NCI-H2227 (cell line): ENCODE results near the gene COG2.
A peak's percentile ranks its signal among the peaks of the same experiment; 100 is the strongest.
"Not testable (repeated sequence)": the region's sequence is repeated elsewhere in the genome, so short reads cannot be mapped to it uniquely, and the experiment has no call there.

Source experiments
- DNase-seq: peaks from one replicate; lab custom pipeline; 2025; ENCODE audit not compliant: unreplicated experiment; lab: John Stamatoyannopoulos, UW

COG2 gene

DNA sequence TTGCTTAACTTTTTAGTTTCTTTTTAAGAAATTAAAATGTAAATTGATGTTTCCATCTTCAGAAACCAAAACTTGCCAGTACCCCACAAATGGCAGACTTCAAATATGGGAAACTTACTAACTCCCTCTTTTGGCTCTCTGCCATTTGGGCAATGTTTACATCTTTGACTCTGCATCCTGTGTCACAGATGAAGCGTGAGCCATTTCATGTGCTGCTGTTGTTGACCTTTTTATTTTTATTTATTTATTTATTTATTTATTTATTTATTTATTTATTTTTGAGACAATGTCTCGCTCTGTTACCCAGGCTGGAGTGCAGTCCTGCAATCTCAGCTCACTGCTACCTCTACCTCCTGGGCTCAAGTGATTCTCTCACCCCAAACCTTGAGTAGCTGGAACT is 16.0 kb upstream of the COG2 start:
- DNase-seq: no peak

DNA sequence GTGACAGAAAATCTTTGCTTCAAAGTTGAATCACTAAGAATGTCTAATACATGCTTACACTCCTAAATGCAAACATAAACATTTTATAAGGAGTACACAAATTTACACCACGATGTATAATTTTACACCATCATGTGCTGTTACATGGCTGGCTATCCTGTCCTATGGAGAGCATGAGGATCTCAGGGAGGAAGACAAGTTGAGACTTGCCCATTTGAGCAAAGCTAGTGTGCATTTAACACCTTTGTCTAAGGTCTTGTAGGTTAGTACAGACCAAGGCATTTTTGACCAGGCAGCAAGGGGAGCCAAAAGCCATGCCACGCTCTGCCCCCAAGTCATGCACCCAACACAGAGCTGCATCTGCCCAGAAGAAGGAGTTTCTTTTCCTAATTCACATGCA is 14.5 kb upstream of the COG2 start:
- DNase-seq: no peak

DNA sequence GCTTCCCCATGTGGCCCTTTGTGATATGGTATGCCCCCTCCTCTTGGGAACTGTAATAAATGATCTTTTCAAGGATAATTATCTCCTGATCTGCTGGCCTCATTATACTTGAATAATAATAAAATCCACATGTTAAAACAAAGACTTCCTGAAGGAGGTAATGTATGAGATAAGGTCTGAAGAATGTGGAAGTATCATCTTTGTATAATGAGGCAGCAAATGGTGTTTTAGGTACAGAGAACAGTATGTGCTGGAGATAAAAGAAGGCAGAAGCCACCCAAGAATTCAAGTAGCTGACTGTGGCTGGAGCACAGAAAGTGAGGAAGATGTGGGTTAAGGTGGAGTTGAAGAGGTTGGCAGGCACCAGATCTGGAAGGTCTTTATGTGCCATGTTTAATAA is 12.8 kb upstream of the COG2 start:
- no peak for DNase-seq

DNA sequence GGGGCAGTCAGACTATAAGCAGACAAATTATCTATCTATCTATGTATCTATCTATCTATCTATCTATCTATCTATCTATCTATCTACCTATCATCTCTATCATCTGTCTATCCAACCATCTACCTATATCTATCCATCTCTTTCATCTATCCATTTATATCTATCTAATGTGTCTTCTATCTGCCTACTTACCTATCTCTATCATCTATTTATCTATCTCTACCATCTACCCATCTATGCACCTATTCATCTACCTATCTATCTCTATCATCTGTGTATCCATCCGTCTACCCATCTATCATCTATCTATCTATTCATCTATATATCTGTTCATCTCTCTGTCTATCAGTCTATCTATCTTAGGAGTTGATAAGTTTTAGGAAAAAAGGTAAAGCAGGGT is 10.8 kb upstream of the COG2 start:
- no peak for DNase-seq

DNA sequence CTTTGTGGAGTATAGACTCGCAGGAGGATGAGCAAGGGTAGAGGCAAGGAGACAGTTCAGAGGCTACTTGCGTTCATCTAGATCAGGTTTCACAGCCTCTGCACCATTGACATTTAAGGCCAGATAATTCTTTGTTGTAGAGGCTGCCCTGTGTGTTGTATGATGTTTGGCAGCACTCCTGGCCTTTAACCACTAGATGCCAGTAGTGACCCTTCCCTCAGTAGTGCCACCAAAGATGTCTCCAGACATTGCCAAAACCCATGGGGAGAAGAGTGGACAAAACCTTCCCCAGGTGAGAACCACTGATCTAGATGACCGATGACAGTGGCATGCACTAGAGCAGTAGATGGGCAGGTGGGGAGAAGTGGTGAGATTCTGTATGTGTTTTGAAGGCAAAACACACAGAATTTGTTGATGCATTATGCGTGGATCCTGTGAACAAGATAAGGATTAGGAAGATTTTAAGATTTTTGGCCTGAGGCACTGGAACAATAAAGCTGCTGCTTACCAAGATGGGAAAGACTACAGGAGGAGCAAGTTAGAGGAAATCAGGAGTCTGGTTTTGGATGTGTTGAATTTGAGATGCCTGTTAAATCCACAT is 9.9 kb upstream of the COG2 start:
- no peak for DNase-seq

DNA sequence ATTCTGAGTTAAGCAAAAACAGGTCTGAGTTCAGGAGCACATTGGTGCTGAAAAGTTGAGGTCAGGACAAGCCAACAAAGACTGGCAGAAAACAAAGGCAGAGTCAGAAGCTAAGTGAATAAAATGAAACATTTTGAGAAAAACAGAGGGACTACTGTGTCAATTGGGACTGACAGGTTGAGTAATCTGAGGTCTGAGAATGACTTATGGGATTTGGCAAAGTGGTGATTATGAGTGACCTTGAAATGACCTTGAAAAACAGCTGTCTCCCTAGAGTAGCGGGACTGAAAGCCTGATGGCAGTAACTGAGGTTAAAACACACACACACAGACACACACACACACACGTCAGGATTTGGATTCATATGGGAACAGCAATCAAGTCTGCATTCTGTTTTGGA is 8.8 kb upstream of the COG2 start:
- DNase-seq: peak; percentile 86

DNA sequence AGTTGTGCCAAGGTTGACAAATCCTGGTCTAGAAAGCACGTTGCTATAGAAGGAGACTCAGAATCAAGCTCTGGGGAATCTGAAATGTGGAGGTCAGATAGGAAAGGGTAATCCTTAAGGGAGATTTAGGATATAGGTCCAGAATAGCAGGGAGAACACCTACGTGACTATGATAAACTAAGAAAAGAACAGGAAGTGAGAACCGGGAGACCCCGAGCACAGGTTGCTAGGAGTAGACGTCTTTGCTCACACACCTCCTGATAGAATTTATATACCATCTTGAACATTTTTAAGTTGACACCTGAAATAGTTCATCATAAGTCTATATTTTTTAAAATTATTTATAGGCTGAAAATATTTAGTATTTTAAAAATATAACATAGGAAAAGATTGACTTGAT is 7.9 kb upstream of the COG2 start:
- no peak for DNase-seq

DNA sequence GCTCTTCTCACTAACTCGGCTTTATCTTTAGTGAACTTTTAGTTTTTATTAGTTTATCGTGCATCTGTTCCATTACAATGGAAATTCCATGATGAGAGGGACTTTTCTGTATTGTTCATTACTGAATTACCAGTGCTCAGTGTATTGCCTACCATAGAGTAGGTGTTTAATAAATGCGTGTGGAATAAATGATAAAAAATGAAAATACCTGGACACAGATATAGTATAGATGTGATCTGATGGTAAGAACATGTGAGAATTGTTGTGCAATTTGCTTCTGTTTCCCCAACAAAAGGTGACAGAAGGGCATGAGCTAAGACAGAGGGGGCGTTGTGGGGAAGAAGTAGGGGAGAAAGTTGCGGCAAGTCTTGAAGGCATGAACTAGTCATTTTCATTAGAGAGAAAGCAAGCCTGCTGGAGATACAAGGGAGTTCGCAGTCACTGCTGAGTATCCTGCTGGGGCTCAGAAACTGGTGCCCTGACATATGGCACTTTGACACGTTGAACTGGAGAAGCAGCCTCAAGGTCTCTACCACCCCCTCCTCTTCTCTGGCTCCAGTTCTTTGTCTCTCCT is 5.6 kb upstream of the COG2 start:
- no peak for DNase-seq

DNA sequence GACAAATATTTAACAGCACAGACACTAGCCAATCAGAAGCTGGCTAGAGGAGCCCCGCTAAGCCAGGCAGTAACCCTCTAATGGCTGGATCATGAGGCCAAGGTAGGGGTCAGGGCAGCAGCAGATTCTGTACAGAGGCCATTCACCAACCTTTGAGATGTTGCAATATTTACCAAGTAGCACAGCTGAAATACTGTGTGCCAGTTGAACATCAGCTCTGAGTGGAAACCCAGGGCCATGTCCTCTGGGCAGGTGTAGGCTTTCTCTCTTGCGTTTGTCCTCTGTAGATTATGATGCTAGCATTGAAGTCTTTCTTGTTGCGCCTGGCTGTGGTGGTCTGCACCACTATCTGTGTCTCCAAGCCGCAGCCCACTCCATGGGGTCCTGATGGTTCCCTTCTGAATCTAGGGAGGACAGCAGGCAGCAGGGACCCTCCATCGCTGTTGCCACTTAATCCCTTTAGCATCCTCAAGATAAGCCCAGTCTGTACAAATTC is 2.5 kb upstream of the COG2 start:
- DNase-seq: no peak

DNA sequence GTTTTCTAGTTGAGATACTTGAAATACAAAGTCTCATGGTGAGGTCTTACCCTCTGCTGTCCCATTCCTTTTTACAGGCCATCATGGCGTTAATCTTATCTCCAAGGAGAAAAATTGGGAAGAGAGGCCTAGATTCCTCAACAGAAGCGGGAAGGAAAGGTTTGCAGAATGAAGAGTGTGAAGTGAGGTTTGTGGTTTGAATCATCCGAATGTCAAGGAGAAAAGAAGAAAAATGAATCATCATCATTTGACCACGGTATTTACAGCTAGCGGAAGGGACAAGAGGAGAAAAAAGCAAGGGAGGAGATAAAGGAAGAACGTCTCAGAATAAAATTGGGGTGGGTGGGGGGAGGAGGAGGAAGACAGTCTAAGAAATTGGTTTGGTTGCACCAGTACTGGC is 935 bp upstream of the COG2 start:
- DNase-seq: no peak

DNA sequence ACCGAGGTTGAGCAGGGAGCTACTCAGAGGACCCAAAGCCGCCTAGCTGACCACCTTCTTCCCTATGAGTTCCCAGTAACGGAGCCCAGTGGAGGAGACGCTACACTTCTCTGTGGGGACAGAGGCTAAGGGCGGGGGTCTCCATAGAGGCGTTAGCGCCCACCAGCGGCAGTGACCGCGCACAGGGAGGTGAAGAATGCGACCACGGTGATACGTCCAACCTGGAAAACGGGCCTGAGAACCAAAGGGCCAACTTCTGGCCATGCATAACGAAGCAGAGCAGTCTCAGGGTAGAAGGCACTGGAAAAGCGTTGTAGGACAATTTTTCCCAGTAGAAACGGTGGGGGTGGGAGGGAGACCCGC is 400 bp upstream of the COG2 start:
- no peak for DNase-seq

DNA sequence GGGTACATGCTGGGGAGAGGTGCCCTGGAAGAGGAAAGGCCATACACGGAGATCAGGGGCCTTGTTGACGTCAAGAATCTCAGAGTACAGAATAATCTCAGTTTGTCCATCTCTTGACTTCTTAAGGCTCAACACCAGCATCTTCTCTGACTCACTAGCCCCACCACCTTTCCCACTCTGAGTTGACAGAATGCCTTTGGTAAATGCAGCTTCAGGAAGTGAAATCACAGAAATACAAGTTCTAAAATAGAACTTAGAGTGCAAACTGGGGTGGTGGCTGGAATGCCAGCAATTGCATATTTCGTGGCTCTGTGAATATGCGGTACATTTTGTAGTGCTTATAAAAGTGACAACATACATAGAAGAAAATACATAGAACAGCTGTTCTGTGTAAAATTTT is 1.6 kb downstream of the COG2 start:
- DNase-seq: no peak

DNA sequence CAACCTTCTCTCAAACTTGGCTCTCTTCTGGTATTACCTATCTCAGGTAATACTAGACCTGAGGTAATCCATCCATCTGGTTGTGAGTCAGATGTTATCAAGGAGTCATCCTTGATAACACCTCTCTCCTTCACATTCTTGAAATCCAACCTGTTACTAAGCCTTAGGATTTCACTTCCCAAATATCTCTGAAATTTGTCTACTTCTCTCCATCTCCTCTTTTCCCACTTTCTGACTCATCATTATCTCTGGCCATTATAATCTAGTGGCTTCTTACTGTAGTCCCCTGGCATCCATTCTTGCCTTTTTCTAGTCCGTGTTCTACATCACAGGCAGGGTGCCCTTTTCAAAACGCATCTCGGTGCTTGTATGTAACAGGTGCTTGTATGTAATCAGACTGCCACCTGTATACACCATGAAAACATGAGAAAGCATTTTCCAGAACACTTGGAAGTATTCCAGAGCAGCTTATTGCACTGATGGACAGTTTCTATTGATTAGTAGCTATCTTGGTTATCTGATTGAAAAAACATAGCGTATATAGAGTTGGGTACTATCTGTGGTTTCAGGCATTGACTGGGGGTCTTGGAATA is 4.5 kb downstream of the COG2 start:
- DNase-seq: no peak

DNA sequence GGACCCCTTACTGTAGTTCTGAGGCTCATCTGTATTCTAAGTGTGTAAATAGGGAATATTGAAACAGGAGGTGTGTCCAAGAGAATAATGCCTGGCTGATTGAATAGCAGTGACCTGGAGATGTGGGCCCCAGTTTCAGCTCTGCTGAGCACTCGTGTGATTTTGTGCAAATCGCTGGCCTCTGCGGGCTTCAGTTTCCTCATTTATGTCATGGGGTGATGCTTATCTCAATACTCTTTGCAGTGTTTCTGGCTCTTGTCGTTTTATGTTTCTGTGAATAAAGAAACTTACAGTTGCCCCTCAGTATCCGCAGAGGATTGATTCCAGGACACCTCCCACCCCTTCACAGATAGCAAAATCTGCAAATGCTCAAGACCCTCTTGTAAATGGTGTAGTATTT is 5.0 kb downstream of the COG2 start:
- no peak for DNase-seq

DNA sequence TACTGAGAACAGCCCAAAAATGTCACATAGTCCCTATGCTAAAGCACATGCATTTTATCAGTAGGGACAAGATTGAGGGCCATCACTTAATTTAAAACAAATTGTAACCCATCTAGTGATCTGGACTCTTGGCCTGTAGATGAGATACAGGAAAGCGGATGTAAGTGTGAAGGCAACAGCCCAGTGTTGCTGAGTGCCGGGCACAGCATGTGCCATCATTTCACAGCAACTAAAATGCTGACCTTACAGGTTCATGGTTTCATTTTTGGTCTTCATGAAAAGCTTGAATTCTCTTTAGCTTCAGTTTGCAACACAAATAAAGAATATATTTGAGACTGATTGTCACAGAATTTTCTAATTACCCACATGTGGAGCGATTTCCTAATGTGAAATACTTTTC is 5.8 kb downstream of the COG2 start:
- no peak for DNase-seq

DNA sequence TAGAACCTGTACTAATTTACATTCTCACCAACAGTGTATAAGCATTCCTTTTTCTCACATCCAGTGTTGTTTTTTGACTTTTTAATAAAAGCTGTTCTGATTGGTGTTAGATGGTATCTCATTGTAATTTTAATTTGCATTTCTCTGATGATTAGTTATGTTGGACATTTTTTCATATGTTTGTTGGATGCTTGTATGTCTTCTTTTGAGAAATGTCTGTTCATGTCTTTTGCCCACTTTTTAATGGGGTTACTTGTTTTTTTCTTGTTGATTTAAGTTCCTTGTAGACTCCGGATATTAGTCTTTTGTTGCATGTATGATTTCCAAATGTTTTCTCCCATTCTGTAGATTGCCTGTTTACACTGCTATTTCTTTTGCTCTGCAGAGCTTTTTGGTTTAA is 8.0 kb downstream of the COG2 start:
- DNase-seq: no peak

DNA sequence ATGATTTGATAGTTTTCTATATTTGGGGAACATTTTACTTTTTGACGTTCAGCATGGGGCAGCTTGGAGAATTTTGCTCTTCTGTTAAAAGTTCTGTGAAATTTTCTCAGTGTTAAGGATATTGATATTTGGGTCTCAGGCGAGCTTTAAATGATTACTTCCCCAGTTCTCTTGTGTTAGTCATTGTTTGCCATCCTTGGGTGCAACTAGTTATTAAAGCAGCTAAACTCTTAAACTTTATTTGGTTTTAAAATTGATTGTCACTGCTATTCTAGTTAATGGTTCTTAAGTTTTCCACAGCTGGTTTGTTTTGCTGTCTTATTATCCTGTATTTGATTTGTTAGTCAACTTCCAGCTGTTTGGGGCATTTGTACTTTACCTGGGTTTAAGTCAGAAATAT is 9.0 kb downstream of the COG2 start:
- no peak for DNase-seq

DNA sequence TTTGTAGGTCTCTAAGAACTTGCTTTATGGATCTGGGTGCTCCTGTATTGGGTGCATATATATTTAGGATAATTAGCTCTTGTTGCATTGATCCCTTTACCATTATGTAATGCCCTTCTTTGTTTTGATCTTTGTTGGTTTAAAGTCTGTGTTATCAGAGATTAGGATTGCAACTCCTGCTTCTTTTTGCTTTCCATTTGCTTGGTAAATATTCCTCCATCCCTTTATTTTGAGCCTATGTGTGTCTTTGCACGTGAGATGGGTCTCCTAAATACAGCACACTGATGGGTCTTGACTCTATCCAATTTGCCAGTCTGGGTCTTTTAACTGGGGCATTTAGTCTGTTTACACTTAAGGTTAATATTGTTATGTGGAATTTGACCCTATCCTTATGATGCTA is 14.4 kb downstream of the COG2 start:
- not testable (repeated sequence) for DNase-seq

DNA sequence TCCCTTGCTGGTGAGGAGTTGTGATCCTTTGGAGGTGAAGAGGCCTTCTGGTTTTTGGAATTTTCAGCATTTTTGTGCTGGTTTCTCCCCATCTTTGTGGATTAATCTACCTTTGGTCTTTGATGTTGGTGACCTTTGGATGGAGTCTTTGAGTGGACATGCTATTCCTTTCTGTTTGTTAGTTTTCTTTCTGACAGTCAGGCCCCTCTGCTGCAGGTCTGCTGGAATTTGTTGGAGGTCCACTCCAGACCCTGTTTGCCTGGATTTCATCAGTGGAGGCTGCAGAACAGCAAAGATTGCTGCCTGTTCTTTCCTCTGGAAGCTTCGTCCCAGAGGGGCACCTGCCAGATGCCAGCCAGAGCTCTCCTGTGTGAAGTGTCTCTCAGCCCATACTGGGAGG is 15.8 kb downstream of the COG2 start:
- not testable (repeated sequence) for DNase-seq

DNA sequence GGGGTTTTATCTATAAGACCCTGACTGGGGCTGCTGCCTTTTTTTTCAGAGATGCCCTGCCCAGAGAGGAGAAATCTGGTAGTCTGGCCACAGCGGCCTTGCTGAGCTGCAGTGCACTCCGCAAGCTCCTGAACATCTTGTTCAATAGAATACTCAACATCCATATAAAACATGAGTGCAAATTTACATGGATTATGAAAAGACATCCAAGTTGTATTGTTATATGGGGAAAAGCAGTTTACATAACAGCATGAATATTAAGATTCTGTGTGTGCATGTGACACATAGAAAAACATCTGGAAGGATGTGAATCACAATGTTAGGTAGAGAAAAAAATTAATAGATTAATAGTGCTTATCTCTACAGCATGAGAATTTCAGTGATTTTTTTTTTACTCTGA is 16.4 kb downstream of the COG2 start:
- DNase-seq: no peak

DNA sequence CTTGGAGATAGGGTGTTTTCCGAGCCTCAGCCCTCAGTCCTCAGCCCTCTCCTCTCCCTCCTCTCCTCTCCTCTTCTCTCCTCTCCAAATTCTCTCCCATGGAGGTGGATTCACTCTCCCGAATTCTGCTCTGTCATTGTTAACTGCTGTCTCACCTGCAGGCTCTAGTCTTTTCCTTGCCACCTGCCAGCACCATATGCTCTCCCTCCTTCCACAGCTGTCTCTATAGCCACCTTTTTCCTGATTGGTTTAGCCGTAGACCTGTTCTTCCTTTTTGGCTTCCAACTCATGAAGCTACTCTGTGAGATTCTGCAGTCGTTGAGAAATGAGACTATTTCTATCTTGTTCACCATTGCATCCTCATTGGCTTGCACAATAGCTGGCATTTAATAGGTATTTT is 19.7 kb downstream of the COG2 start:
- DNase-seq: no peak

DNA sequence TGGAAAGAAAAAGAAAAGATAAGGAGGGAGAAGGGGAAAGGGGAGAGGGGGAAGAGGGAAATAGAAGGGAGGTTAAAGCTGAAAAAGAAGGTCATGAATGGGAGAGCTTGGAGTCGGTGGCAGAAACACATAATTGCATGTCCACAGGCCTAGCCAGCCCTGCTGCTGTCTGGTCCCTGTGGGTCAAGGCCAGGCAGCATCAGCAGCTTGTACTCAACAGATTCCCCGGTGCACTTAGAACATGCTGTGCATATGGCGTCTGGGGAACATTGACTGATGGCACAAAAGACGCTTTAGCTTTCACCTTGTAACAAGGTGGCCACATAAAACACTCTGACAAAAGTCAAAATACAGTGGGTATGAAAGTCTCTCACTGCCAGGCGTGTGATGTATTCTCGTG is 25.9 kb downstream of the COG2 start:
- no peak for DNase-seq

DNA sequence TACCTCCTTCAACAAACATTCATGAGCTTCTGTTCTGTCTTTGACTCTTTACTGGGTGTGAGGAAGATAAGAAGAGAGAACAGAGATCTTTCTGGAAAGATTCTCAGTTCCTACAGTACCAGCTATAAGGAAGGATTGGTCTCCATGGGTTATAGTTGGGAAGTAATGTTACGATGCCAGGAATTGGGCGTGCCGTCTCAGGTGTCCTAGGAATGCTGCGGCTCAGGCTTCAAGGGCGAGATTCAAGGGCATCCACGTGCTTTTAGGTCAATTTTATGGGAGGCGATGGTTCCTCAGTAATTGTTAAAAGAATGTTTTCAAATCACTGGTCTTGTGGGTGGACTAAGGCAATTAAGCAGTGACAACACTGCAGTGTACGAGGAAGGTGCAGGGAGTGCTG is 27.3 kb downstream of the COG2 start:
- DNase-seq: no peak
